NCI-H2107 treated with DMSO at 0.1 percent for 48 hours (cell line): Measurements from ENCODE around the gene ADCY6.
"Not testable (repeated sequence)": the region's sequence is repeated elsewhere in the genome, so short reads cannot be mapped to it uniquely, and the experiment has no call there.

Experiments used
- DNase-seq: peaks from one replicate; lab custom pipeline; 2025; ENCODE audit not compliant: unreplicated experiment; lab: John Stamatoyannopoulos, UW

The ADCY6 gene

GRCh38 chr12:48764521-48764920, 24.4 kb downstream of the ADCY6 start:
- no peak for DNase-seq

GRCh38 chr12:48758737-48759136, 30.2 kb downstream of the ADCY6 start:
- no peak for DNase-seq

- DNase-seq, result no peak
These were observed 30.7 kb downstream of the ADCY6 start for GRCh38 chr12:48758186-48758585.

- DNase-seq, result no peak
These were observed 38.0 kb downstream of the ADCY6 start for GRCh38 chr12:48750769-48751356.

- DNase-seq, result no peak
These were observed 38.7 kb downstream of the ADCY6 start for GRCh38 chr12:48750215-48750614.

- DNase-seq, result peak; percentile 63
These were observed 44.5 kb downstream of the ADCY6 start for GRCh38 chr12:48744251-48745008.

- DNase-seq, result no peak
These were observed 49.1 kb downstream of the ADCY6 start for GRCh38 chr12:48739618-48740269.

GRCh38 chr12:48736456-48736855, 52.4 kb downstream of the ADCY6 start:
- no peak for DNase-seq

- no peak for DNase-seq
These were observed 60.1 kb downstream of the ADCY6 start for GRCh38 chr12:48728807-48729206.

GRCh38 chr12:48720737-48721136, 68.2 kb downstream of the ADCY6 start:
- DNase-seq, result not testable (repeated sequence)

GRCh38 chr12:48720171-48720570, 68.7 kb downstream of the ADCY6 start:
- not testable (repeated sequence) for DNase-seq

GRCh38 chr12:48719002-48719401, 69.9 kb downstream of the ADCY6 start:
- not testable (repeated sequence) for DNase-seq

- DNase-seq, result no peak
These were observed 71.6 kb downstream of the ADCY6 start for GRCh38 chr12:48717252-48717695.

- DNase-seq, result peak; percentile 99
These were observed 72.2 kb downstream of the ADCY6 start, which contains the start of gene CCNT1 for GRCh38 chr12:48716493-48717251. Gene CCNT1 (minus strand): TSS chr12:48716707. CDS start chr12:48716675, 32 bp downstream.
